Fibroblast of villous mesenchyme (primary cell): Measurements from ENCODE around the gene TNFRSF1B. TPM values are rescaled to one million over a fixed set of nuclear protein-coding genes. Genes with fewer than 3 reads are reported as not detected.
A peak's percentile ranks its signal among the peaks of the same experiment; 100 is the strongest.

ENCODE experiments used
- DNase-seq: peaks from one replicate; pipeline ENCODE4 v3.0.0-alpha.2; 2010; ENCODE audit warnings: low read depth
- H3K4me3 ChIP-seq: 2 replicates; pipeline ENCODE4 v1.5.1; 2011; ENCODE audit warnings: low read depth, mild to moderate bottlenecking, low read length
- CTCF ChIP-seq: IDR thresholded peaks from 2 replicates; pipeline ENCODE4 v1.5.1; 2012; ENCODE audit warnings: low read depth, mild to moderate bottlenecking, low read length; ENCODE audit not compliant: insufficient read depth
- total RNA-seq: library from RNA; depleted of rRNA; stranded (reverse); fragments of >200 nt; gene quantifications from 2 replicates; pipeline ENCODE4 v1.2.3, GENCODE V29; 2012

The TNFRSF1B gene
- total RNA-seq, 1 donor, result 25.9 TPM

GRCh38 chr1:12231276-12231595 lies 64.4 kb downstream of the TNFRSF1B start:
- TF ChIP-seq CTCF, result no peak
- H3K4me3 ChIP-seq, result peak overlapping the region; percentile 93
- peak; percentile 24 for DNase-seq

GRCh38 chr1:12232221-12232620 lies 65.4 kb downstream of the TNFRSF1B start:
- no peak for TF ChIP-seq CTCF
- DNase-seq, result no peak
- no peak overlapping the region for H3K4me3 ChIP-seq

GRCh38 chr1:12244078-12244477 lies 77.3 kb downstream of the TNFRSF1B start:
- no peak overlapping the region for H3K4me3 ChIP-seq
- TF ChIP-seq CTCF, result peak; percentile 48
- peak; percentile 19 for DNase-seq

GRCh38 chr1:12244585-12244984 lies 77.8 kb downstream of the TNFRSF1B start:
- no peak for TF ChIP-seq CTCF
- no peak for DNase-seq
- no peak overlapping the region for H3K4me3 ChIP-seq

- peak; percentile 47 for DNase-seq
- H3K4me3 ChIP-seq, result no peak overlapping the region
- no peak for TF ChIP-seq CTCF
These were observed 78.3 kb downstream of the TNFRSF1B start for GRCh38 chr1:12245116-12245515.

- no peak for TF ChIP-seq CTCF
- no peak overlapping the region for H3K4me3 ChIP-seq
- DNase-seq, result no peak
These were observed 78.9 kb downstream of the TNFRSF1B start for GRCh38 chr1:12245733-12246132.

- H3K4me3 ChIP-seq, result no peak overlapping the region
- TF ChIP-seq CTCF, result no peak
- peak; percentile 52 for DNase-seq
These were observed 79.8 kb downstream of the TNFRSF1B start for GRCh38 chr1:12246584-12246983.
